HepG2 (cell line): ENCODE results near the gene FAM117B. TPM values are rescaled to one million over a fixed set of nuclear protein-coding genes. Genes with fewer than 3 reads are reported as not detected.

Source experiments
- ATF5 ChIP-seq: sonication (generic); formaldehyde crosslinking; IDR thresholded peaks from 2 replicates; pipeline ENCODE4 v1.4.0; 2020; ENCODE audit warnings: mild to moderate bottlenecking, low read depth, missing genetic modification reagents
- CBX5 ChIP-seq: sonication (generic); formaldehyde crosslinking; IDR thresholded peaks from 2 replicates; pipeline ENCODE4 v1.4.0; 2020; ENCODE audit warnings: missing genetic modification reagents, borderline replicate concordance
- ERF ChIP-seq: IDR thresholded peaks from 2 replicates; pipeline ENCODE4 v1.6.1; 2018; ENCODE audit warnings: missing biosample characterization, missing genetic modification reagents
- GLI4 ChIP-seq: sonication (generic); formaldehyde crosslinking; IDR thresholded peaks from 2 replicates; pipeline ENCODE4 v1.5.1; 2020; ENCODE audit warnings: missing genetic modification reagents, mild to moderate bottlenecking, moderate library complexity, borderline replicate concordance
- GPN1 ChIP-seq: sonication (generic); formaldehyde crosslinking; IDR thresholded peaks from 2 replicates; pipeline ENCODE4 v1.5.1; 2020; ENCODE audit warnings: missing genetic modification reagents, borderline replicate concordance
- HOXA3 ChIP-seq: sonication (generic); formaldehyde crosslinking; IDR thresholded peaks from 2 replicates; pipeline ENCODE4 v1.5.0; 2020; ENCODE audit warnings: missing genetic modification reagents
- IKZF1 ChIP-seq: fragments of 450-650 bp; IDR thresholded peaks from 2 replicates; pipeline ENCODE4 v1.7.1; 2016
- KDM5B ChIP-seq: sonication (generic); formaldehyde crosslinking; IDR thresholded peaks from 2 replicates; pipeline ENCODE4 v1.4.0; 2020; ENCODE audit warnings: missing genetic modification reagents, mild to moderate bottlenecking, borderline replicate concordance
- KLF12 ChIP-seq: sonication (generic); formaldehyde crosslinking; IDR thresholded peaks from 2 replicates; pipeline ENCODE4 v1.4.0; 2020; ENCODE audit warnings: missing genetic modification reagents, borderline replicate concordance
- MED13 ChIP-seq: sonication (generic); formaldehyde crosslinking; IDR thresholded peaks from 2 replicates; pipeline ENCODE4 v1.5.0; 2020; ENCODE audit warnings: missing genetic modification reagents
- NFIB ChIP-seq: sonication (generic); formaldehyde crosslinking; IDR thresholded peaks from 2 replicates; pipeline ENCODE4 v1.9.0; 2021; ENCODE audit warnings: missing genetic modification reagents, mild to moderate bottlenecking, borderline replicate concordance
- RBM39 ChIP-seq: fragments of 200-400 bp; formaldehyde crosslinking; IDR thresholded peaks from one replicate; pipeline ENCODE4 v1.6.1; 2018; ENCODE audit warnings: antibody characterized with exemption, mild to moderate bottlenecking, low read depth, low read length; ENCODE audit not compliant: poor library complexity, severe bottlenecking
- SAFB2 ChIP-seq: sonication (generic); formaldehyde crosslinking; IDR thresholded peaks from 2 replicates; pipeline ENCODE4 v1.5.1; 2020; ENCODE audit warnings: missing genetic modification reagents, low read depth, mild to moderate bottlenecking, borderline replicate concordance
- ZFP36L2 ChIP-seq: sonication (generic); formaldehyde crosslinking; IDR thresholded peaks from 2 replicates; pipeline ENCODE4 v1.4.0; 2020; ENCODE audit warnings: missing genetic modification reagents
- ZMYM2 ChIP-seq: sonication (generic); formaldehyde crosslinking; IDR thresholded peaks from 2 replicates; pipeline ENCODE4 v1.8.0; 2022; ENCODE audit warnings: mild to moderate bottlenecking, missing genetic modification reagents
- ZNF207 ChIP-seq: fragments of 450-650 bp; IDR thresholded peaks from 2 replicates; pipeline ENCODE4 v1.6.1; 2016; ENCODE audit warnings: antibody characterized with exemption, borderline replicate concordance
- ZNF3 ChIP-seq: IDR thresholded peaks from 2 replicates; pipeline ENCODE4 v1.7.0; 2017; ENCODE audit warnings: inconsistent platforms
- ZNF564 ChIP-seq: sonication (generic); formaldehyde crosslinking; IDR thresholded peaks from 2 replicates; pipeline ENCODE4 v1.8.1; 2023; ENCODE audit warnings: mild to moderate bottlenecking, missing genetic modification reagents
- ZNF569 ChIP-seq: sonication (generic); formaldehyde crosslinking; IDR thresholded peaks from 2 replicates; pipeline ENCODE4 v1.5.0; 2020; ENCODE audit warnings: mild to moderate bottlenecking, missing genetic modification reagents, moderate library complexity, borderline replicate concordance
- polyA plus RNA-seq, 8 experiments: library from polyadenylated mRNA; depleted of rRNA in 3 of 8; stranded (reverse) in 7 of 8; unstranded in 1 of 8; fragments of >200 nt; fragmentation: Illumina TruSeq in 4 of 8; extraction: Trizol in 4 of 8; gene quantifications; 2 replicates each; pipeline versions ENCODE4 v1.2.1 to v1.2.3, GENCODE V29; 2011 to 2016; ENCODE audit warnings: low read depth in 4 of 8, missing spikeins in 1 of 8, mixed read lengths in 1 of 8; ENCODE audit not compliant: insufficient read depth in 1 of 8
- total RNA-seq, 5 experiments: library from RNA; depleted of rRNA; stranded (reverse); fragments of >200 nt; fragmentation: Illumina TruSeq; extraction: Trizol; gene quantifications; 2 replicates each; pipeline ENCODE4 v1.2.3, GENCODE V29; 2016; ENCODE audit warnings: low read depth in 1 of 5
- TF ChIP-seq, protein P1 (sequence below): sonication (generic); formaldehyde crosslinking; conservative IDR thresholded peaks from 2 replicates; pipeline ENCODE4 v1.4.0; 2020; ENCODE audit warnings: mild to moderate bottlenecking, missing genetic modification reagents, moderate library complexity
- TF ChIP-seq, protein P2 (sequence below): sonication (generic); formaldehyde crosslinking; IDR thresholded peaks from 2 replicates; pipeline ENCODE4 v1.8.0; 2022; ENCODE audit warnings: mild to moderate bottlenecking, missing genetic modification reagents; ENCODE audit not compliant: insufficient replicate concordance

FAM117B gene
- total and polyA plus RNA-seq, 2 of the 13 experiments (the other 11 are each of a cell fraction or from before 2014, with no cell fraction given), result 5.8 to 11.0 TPM

DNA sequence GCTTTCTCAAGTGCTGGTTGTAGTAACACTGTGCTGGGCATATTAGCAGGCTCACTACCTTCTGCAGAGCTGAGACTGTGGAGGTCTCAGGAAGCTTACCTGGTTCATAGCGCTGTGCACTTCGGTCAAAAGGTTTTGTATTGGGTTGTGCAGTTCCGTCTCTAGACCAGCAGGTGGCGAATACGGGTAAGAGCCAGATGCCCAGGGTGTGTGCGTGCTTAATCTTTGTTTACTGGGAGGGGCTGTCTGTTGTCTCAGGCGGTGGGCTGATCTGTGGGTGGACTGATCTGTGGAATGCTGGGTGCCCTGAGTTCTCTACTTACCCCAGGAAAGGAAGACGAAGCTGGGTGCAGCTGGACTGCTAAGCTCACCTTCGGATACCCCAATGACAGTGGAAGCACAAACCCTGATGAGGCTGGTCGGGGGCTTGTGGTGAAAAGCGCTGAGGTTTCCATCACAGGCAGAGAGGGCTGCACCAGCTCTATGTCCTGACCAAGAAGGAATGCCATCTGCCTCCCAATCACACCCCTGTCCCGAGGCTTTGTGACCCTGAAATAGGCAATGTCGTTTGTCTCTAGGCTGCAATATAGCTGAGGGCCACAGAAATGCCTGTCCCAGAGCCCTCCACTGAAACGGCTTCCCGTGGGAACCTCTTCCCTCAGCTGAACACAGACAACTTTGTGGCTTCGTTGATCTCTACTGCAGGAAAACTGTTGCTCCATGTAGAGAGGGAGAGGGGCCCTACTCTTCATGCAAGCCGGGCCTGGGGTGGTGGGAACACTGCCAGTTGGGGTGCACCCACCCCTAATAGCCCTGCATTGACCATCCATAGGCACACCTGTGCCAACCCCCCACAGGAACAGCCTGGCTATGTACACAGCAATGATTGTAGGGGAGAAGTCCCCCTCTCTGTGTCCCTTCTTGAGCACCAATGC, 45.9 kb upstream of the FAM117B start (continued):
- TF ChIP-seq ATF5 (CRISPR knock-in tag), result no peak
- peak; percentile 38; the same call in 1 of the 2 replicates for TF ChIP-seq NFIB (CRISPR knock-in tag)
- peak; percentile 51; the same call in 1 of the 2 replicates for TF ChIP-seq ZMYM2 (CRISPR knock-in tag)
- TF ChIP-seq ERF (CRISPR knock-in tag), result peak; percentile 81; the same call in 1 of the 2 replicates
- TF ChIP-seq GLI4, result peak; percentile 66; the same call in 1 of the 2 replicates
- peak; percentile 77; the same call in 1 of the 2 replicates for TF ChIP-seq CBX5
- 0 out of 2 replicates have a peak, but pooled peaks have one; percentile 21 for TF ChIP-seq ZNF564 (CRISPR knock-in tag)
- TF ChIP-seq, protein P1, sequence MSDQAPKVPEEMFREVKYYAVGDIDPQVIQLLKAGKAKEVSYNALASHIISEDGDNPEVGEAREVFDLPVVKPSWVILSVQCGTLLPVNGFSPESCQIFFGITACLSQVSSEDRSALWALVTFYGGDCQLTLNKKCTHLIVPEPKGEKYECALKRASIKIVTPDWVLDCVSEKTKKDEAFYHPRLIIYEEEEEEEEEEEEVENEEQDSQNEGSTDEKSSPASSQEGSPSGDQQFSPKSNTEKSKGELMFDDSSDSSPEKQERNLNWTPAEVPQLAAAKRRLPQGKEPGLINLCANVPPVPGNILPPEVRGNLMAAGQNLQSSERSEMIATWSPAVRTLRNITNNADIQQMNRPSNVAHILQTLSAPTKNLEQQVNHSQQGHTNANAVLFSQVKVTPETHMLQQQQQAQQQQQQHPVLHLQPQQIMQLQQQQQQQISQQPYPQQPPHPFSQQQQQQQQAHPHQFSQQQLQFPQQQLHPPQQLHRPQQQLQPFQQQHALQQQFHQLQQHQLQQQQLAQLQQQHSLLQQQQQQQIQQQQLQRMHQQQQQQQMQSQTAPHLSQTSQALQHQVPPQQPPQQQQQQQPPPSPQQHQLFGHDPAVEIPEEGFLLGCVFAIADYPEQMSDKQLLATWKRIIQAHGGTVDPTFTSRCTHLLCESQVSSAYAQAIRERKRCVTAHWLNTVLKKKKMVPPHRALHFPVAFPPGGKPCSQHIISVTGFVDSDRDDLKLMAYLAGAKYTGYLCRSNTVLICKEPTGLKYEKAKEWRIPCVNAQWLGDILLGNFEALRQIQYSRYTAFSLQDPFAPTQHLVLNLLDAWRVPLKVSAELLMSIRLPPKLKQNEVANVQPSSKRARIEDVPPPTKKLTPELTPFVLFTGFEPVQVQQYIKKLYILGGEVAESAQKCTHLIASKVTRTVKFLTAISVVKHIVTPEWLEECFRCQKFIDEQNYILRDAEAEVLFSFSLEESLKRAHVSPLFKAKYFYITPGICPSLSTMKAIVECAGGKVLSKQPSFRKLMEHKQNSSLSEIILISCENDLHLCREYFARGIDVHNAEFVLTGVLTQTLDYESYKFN, result peak; percentile 70
- no peak for TF ChIP-seq ZNF207
- peak; percentile 34 for TF ChIP-seq RBM39
- 0 out of 2 replicates have a peak, but pooled peaks have one; percentile 25 for TF ChIP-seq ZNF569 (CRISPR knock-in tag)
- TF ChIP-seq KDM5B (CRISPR knock-in tag), result peak; percentile 37; the same call in 1 of the 2 replicates
- TF ChIP-seq IKZF1, result no peak
- TF ChIP-seq KLF12 (CRISPR knock-in tag), result 0 out of 2 replicates have a peak, but pooled peaks have one; percentile 63
- TF ChIP-seq HOXA3 (CRISPR knock-in tag), result peak; percentile 82
- TF ChIP-seq MED13 (CRISPR knock-in tag), result no peak
- TF ChIP-seq ZFP36L2 (CRISPR knock-in tag), result 0 out of 2 replicates have a peak, but pooled peaks have one; percentile 31
- no peak for TF ChIP-seq ZNF3 (CRISPR knock-in tag)
- no peak for TF ChIP-seq SAFB2 (CRISPR knock-in tag)
- no peak for TF ChIP-seq GPN1 (CRISPR knock-in tag)
- TF ChIP-seq, protein P2, sequence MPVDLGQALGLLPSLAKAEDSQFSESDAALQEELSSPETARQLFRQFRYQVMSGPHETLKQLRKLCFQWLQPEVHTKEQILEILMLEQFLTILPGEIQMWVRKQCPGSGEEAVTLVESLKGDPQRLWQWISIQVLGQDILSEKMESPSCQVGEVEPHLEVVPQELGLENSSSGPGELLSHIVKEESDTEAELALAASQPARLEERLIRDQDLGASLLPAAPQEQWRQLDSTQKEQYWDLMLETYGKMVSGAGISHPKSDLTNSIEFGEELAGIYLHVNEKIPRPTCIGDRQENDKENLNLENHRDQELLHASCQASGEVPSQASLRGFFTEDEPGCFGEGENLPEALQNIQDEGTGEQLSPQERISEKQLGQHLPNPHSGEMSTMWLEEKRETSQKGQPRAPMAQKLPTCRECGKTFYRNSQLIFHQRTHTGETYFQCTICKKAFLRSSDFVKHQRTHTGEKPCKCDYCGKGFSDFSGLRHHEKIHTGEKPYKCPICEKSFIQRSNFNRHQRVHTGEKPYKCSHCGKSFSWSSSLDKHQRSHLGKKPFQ (CRISPR knock-in tag), result peak; percentile 72
